Measurements from ENCODE around the gene IL16. TPM values are rescaled to one million over a fixed set of nuclear protein-coding genes. Genes with fewer than 3 reads are reported as not detected.

The IL16 gene
- polyA plus RNA-seq: 0.01 to 0.10 TPM in 2 of 3 replicates, not detected in the other
- not detected for polyA plus RNA-seq (2011; ENCODE audit: low read depth)
- 0.01 TPM in 1 of 2 replicates, not detected in the other for polyA plus RNA-seq (2011; cell fraction: cytosol; rRNA removed)
- 0.01 and 0.08 TPM in 2 replicates for polyA plus RNA-seq (2011; cell fraction: nucleus; rRNA removed)
- 0.07 and 0.56 TPM in 2 replicates for polyA plus RNA-seq (2012; ENCODE audit: low replicate concordance)
- 0.07 to 0.56 TPM in 2 of 3 replicates, not detected in the other for polyA minus RNA-seq
- polyA minus RNA-seq (2011; cell fraction: cytosol; rRNA and poly(A)+ RNA removed): not detected
- polyA minus RNA-seq (2011; cell fraction: nucleus; rRNA and poly(A)+ RNA removed): 0.11 and 0.23 TPM in 2 replicates

- H3K4me3 ChIP-seq (ENCODE audit: control insufficient read depth in 2 of 3, extremely low read depth in 1 of 3, insufficient read depth in 2 of 3, low read depth in 1 of 3, low read length in 3 of 3): no peak within 1 kb of the TSS
- FAIRE-seq (no peak), DNase-seq (ENCODE audit: low read depth, low spot score) (no peak)
- TF ChIP-seq CTCF (optimal IDR thresholded peaks at IDR 0.05 in 1 of 3, IDR thresholded peaks at IDR 0.05 in 1 of 3, conservative IDR thresholded peaks at IDR 0.05 in 1 of 3; ENCODE audit: extremely low read depth in 1 of 3, insufficient read depth in 2 of 3, low read length in 3 of 3) (no peak), EZH2 (IDR thresholded peaks at IDR 0.05; ENCODE audit: low read length) (no peak)
- H4K20me1 ChIP-seq (ENCODE audit: control insufficient read depth, extremely low read depth, insufficient read depth, low read length): no peaks in the 10 kb centered on the region
- no peaks in the 10 kb centered on the region for H3K9me1 ChIP-seq (ENCODE audit: control insufficient read depth, extremely low read depth, insufficient read depth, low read length)
- no peaks in the 10 kb centered on the region for H3K9me3 ChIP-seq (ENCODE audit: control insufficient read depth, low read depth, low read length)
- no peak within 1 kb of the TSS for H3K9ac ChIP-seq (ENCODE audit: control insufficient read depth, extremely low read depth, insufficient read depth, low read length)
- no peaks in the 10 kb centered on the region for H3K79me2 ChIP-seq (ENCODE audit: control insufficient read depth, insufficient read depth, low read length)
- H3K27ac ChIP-seq (ENCODE audit: control insufficient read depth, insufficient read depth, low read length): no peak within 1 kb of the TSS
- dilution Hi-C loops (cut with MboI; ENCODE audit: extremely low pct_ligation_motif_present, low sequenced_read_pairs): no loop called here
- H2AFZ ChIP-seq (ENCODE audit: control insufficient read depth, low read length): no peak within 1 kb of the TSS
- H3K4me1 ChIP-seq (ENCODE audit: control insufficient read depth, extremely low read depth, insufficient read depth, low read length): no peaks in the 10 kb centered on the region
- H3K36me3 ChIP-seq (ENCODE audit: control insufficient read depth in 2 of 2, extremely low read depth in 1 of 2, insufficient read depth in 2 of 2, low read length in 2 of 2): no peaks in the 10 kb centered on the region
- H3K27me3 ChIP-seq (ENCODE audit: control insufficient read depth, extremely low read depth, insufficient read depth, low read length): no peaks in the 10 kb centered on the region
- no peak within 1 kb of the TSS for H3K4me2 ChIP-seq (ENCODE audit: control insufficient read depth, extremely low read depth, insufficient read depth, low read depth, low read length)
Observed at GRCh38 chr15:81196576-81197254, at the start of gene IL16. TSS of gene IL16 (plus strand) at chr15:81196879. CDS start at chr15:81225400, 28,521 bp downstream.

GRCh38 chr15:81151389-81151788, 45.3 kb upstream of the IL16 start:
- DNase-seq (ENCODE audit: low read depth, low spot score) (no peak), FAIRE-seq (no peak)
- Histone ChIP-seq H2AFZ (ENCODE audit: control insufficient read depth, low read length) (no peak overlapping the region), H3K36me3 (ENCODE audit: control insufficient read depth in 2 of 2, extremely low read depth in 1 of 2, insufficient read depth in 2 of 2, low read length in 2 of 2) (no peaks in the 10 kb centered on the region), H3K4me1 (ENCODE audit: control insufficient read depth, extremely low read depth, insufficient read depth, low read length) (no peaks in the 10 kb centered on the region), H3K27me3 (ENCODE audit: control insufficient read depth, extremely low read depth, insufficient read depth, low read length) (no peaks in the 10 kb centered on the region), H4K20me1 (ENCODE audit: control insufficient read depth, extremely low read depth, insufficient read depth, low read length) (no peaks in the 10 kb centered on the region), H3K4me3 (ENCODE audit: control insufficient read depth in 2 of 3, extremely low read depth in 1 of 3, insufficient read depth in 2 of 3, low read depth in 1 of 3, low read length in 3 of 3) (no peak overlapping the region), H3K9ac (ENCODE audit: control insufficient read depth, extremely low read depth, insufficient read depth, low read length) (no peak overlapping the region), H3K9me3 (ENCODE audit: control insufficient read depth, low read depth, low read length) (no peaks in the 10 kb centered on the region), H3K4me2 (ENCODE audit: control insufficient read depth, extremely low read depth, insufficient read depth, low read depth, low read length) (no peak overlapping the region), H3K9me1 (ENCODE audit: control insufficient read depth, extremely low read depth, insufficient read depth, low read length) (no peaks in the 10 kb centered on the region), H3K27ac (ENCODE audit: control insufficient read depth, insufficient read depth, low read length) (no peak overlapping the region), H3K79me2 (ENCODE audit: control insufficient read depth, insufficient read depth, low read length) (no peaks in the 10 kb centered on the region)
- dilution Hi-C loops (cut with MboI; ENCODE audit: extremely low pct_ligation_motif_present, low sequenced_read_pairs): no loop called here
- no peak for TF ChIP-seq EZH2 (IDR thresholded peaks at IDR 0.05; ENCODE audit: low read length)
- no peak for TF ChIP-seq CTCF (optimal IDR thresholded peaks at IDR 0.05 in 1 of 3, IDR thresholded peaks at IDR 0.05 in 1 of 3, conservative IDR thresholded peaks at IDR 0.05 in 1 of 3; ENCODE audit: extremely low read depth in 1 of 3, insufficient read depth in 2 of 3, low read length in 3 of 3)

Data from keratinocyte (primary cell).